NCI-H1436 (cell line): ENCODE data around the gene NCK2.

ENCODE experiments used
- DNase-seq: peaks from one replicate; lab custom pipeline; 2025; lab: John Stamatoyannopoulos, UW

The NCK2 gene

GRCh38 chr2:105793196-105793975, 48.7 kb downstream of the NCK2 start:
- no peak for DNase-seq

- no peak for DNase-seq
Measured at GRCh38 chr2:105794926-105795574, 50.3 kb downstream of the NCK2 start.

GRCh38 chr2:105795575-105795934, 50.8 kb downstream of the NCK2 start:
- DNase-seq, result peak; percentile 28

- no peak for DNase-seq
Measured at GRCh38 chr2:105796131-105796638, 51.5 kb downstream of the NCK2 start.

DNA sequence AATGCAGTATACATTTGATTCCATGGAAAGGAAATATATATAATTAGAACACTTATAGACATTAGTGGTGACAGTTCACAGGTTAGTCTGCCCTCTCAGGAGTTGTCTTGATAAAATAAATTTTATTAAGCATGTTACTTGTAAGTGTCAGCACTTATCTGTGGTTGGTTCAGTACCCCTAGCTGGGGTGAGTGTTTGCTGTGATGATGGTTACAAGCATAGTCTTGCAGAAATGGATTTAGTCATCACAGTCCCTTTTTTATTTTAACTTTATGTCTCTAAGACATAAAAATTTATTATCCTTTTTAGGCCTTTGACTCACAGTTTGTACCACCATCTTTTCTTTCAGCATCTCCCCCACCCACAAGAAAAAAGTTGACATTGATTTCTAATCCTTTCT, 52.1 kb downstream of the NCK2 start:
- DNase-seq, result no peak

GRCh38 chr2:105797298-105797819, 52.6 kb downstream of the NCK2 start:
- no peak for DNase-seq

DNA sequence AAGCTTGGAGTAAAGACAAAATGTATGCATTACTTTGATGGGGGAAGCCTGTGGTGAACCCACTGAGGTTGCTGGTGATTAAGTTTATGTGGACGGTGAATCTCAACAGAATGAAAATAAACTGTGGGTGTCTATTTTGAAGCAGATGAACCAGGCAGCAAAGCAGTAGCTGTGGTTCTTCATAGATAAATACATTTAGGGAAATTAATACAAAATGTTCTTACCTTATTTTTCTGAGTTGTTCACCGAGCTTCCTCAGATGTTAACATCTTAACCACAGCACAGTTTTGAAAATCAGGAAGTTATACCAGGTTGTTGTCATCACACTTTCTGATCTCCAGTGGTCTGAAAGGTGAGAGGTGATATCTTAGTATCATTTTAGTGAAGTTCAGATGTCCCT, 53.9 kb downstream of the NCK2 start:
- no peak for DNase-seq

DNA sequence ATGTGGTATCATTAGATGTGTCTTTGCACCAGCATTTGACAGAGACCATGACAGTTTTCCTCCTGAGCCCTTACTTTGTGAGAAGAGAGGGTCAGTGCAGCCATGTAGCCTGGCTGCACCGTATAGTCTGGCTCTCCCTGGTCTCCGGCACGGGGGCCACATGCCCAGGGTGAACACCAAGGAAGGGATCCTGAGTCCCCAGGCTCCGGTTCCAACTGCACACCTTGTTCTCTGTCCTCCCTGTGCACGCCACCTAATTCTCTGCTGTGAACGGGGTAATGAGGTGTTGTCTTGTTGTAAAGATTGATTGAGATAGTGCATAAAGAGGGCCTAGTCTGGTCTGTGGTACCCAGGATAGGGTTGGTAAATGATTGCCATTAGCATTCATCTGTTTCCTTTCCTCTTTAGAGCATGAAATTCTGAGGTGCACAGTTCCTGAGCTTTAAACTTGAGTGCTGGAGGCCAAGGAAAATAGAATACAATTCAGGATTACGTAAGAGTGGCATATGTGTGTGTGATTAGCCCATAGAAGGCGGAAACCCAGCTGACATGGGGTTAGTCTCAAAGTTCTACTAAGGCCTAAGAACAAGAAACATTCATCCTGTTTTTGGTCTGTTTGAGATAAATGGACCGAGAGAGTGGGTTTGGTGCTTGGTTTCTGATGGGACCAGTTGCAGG, 55.5 kb downstream of the NCK2 start:
- no peak for DNase-seq

GRCh38 chr2:105800953-105801635, 56.4 kb downstream of the NCK2 start:
- DNase-seq, result no peak

DNA sequence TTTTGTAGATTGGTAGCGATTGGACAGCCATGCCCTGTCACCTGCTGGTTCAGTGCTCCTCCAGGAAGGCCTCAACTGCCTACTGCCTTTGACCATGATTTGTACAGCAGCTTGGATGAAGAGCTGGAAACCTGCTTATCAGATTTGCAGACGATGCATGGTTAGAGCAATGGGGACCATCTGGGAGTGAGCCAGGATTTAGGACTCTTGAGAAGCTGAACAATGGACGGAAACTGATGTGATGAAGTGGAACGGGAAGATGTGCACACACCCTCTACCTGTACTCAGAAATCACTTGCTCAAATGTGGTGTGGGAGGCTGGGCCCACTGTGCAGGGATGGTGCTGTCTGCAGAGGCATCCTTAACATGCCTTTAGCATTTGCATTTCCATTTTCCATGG, 57.2 kb downstream of the NCK2 start:
- no peak for DNase-seq

- DNase-seq, result no peak
Measured at GRCh38 chr2:105802587-105802986, 57.9 kb downstream of the NCK2 start.

GRCh38 chr2:105803337-105803736, 58.6 kb downstream of the NCK2 start:
- DNase-seq, result no peak

GRCh38 chr2:105803773-105804172, 59.1 kb downstream of the NCK2 start:
- DNase-seq, result no peak

DNA sequence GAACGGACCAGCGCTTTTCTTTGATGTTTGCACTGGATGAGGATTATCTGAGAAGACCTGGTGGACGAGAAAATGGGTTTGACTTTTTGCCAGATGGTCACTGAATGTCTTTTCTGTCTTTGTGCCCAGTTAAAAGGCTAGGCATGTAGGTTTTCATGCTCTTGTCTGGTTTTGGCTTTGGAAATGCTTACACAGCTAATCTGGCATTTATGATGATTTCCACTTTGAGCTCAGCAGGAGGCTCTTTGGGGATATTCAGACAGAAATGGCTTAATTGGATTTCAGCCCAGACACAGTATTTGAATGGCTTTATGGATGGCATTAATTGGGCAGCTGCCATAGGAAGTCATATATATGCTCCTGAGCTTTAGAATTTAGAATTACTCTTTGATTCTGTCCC, 59.6 kb downstream of the NCK2 start:
- peak; percentile 25 for DNase-seq

GRCh38 chr2:105806996-105807395, 62.3 kb downstream of the NCK2 start:
- DNase-seq, result no peak

- DNase-seq, result no peak
Measured at GRCh38 chr2:105808423-105809096, 63.8 kb downstream of the NCK2 start.

- DNase-seq, result no peak
Measured at GRCh38 chr2:105809097-105809473, 64.4 kb downstream of the NCK2 start.

- no peak for DNase-seq
Measured at GRCh38 chr2:105809723-105810122, 65.0 kb downstream of the NCK2 start.

GRCh38 chr2:105812180-105813044, 67.7 kb downstream of the NCK2 start:
- no peak for DNase-seq

- DNase-seq, result no peak
Measured at GRCh38 chr2:105813045-105813315, 68.3 kb downstream of the NCK2 start.

DNA sequence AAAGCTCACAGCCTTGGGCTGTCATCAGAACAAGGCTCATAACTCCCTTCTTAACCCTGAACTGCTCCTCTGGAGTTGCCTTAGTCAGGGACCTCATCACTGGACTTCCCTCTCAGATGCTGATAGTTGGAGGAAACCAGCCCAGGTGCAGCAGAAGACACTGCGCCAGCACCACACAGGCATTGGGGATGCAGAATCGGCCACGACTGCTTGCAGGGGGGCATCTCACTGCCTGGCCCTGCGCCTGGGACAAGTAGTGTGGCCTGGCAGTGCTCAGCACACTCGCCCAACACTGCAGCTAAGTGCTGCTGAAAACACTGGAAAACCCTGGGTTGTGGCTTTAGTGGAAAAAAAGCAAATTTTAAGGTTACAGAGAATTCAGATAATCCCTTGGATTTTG, 68.7 kb downstream of the NCK2 start:
- no peak for DNase-seq
